SK-N-SH (cell line): Measurements from ENCODE around the gene N4BP3. TPM values are rescaled to one million over a fixed set of nuclear protein-coding genes. Genes with fewer than 3 reads are reported as not detected.

Source experiments
- CTCF ChIA-PET: fragments of 300-600, 350-600 bp; formaldehyde crosslinking; extraction: SDS; loops from one replicate; lab custom pipeline; 2021; lab: Yijun Ruan, JAX
- POLR2A ChIA-PET: fragments of 350-600 bp; sonication (Branson Sonifier 250); formaldehyde crosslinking; extraction: SDS; loops from one replicate; lab custom pipeline; 2020; ENCODE audit warnings: antibody characterized with exemption, inconsistent platforms; lab: Yijun Ruan, JAX
- DNase-seq: peaks from one replicate; pipeline ENCODE4 v3.0.0; 2012
- H2AFZ ChIP-seq: fragments of 200-600 bp; sonication (generic); 2 replicates; pipeline ENCODE4 v1.8.1; 2016; ENCODE audit warnings: antibody characterized with exemption, mild to moderate bottlenecking, low read depth
- H3F3A ChIP-seq: fragments of 200-600 bp; sonication (generic); replicated peaks from 2 replicates; pipeline ENCODE3; 2016; ENCODE audit warnings: antibody characterized with exemption, mild to moderate bottlenecking; ENCODE audit not compliant: insufficient read depth
- H3K27ac ChIP-seq, 2 experiments: fragments of 200-500 bp in 1 of 2; fragments of 200-600 bp in 1 of 2; sonication (Bioruptor generic) in 1 of 2; sonication (generic), shearing (Covaris generic) in 1 of 2; 2 replicates each; pipeline versions ENCODE4 v1.5.1 to v1.6.1; 2014 to 2016; ENCODE audit warnings: low read depth in 2 of 2, inconsistent platforms in 1 of 2, low read length in 1 of 2, mild to moderate bottlenecking in 1 of 2, mixed read lengths in 1 of 2
- H3K27me3 ChIP-seq: fragments of 200-600 bp; sonication (generic), shearing (Covaris generic); 2 replicates; pipeline ENCODE4 v1.6.1; 2016; ENCODE audit warnings: mixed run types; ENCODE audit not compliant: insufficient read depth
- H3K36me3 ChIP-seq, 2 experiments: fragments of 200-500 bp in 1 of 2; fragments of 200-600 bp in 1 of 2; sonication (Bioruptor generic) in 1 of 2; sonication (generic) in 1 of 2; replicated peaks in 1 of 2; 2 replicates each; pipeline versions ENCODE3 to v1.5.1; 2014 to 2016; ENCODE audit warnings: low read length in 1 of 2, mild to moderate bottlenecking in 1 of 2; ENCODE audit not compliant: insufficient read depth in 2 of 2, control insufficient read depth in 1 of 2
- H3K4me1 ChIP-seq, 2 experiments: fragments of 200-500 bp in 1 of 2; fragments of 200-600 bp in 1 of 2; sonication (Bioruptor generic) in 1 of 2; sonication (generic), shearing (Covaris generic) in 1 of 2; 2 replicates each; pipeline versions ENCODE4 v1.5.1 to v1.6.1; 2014 to 2016; ENCODE audit warnings: low read depth in 1 of 2, low read length in 1 of 2, mixed run types in 1 of 2; ENCODE audit not compliant: insufficient read depth in 2 of 2, control insufficient read depth in 1 of 2
- H3K4me2 ChIP-seq: fragments of 200-600 bp; sonication (generic), shearing (Covaris generic); 2 replicates; pipeline ENCODE4 v1.6.1; 2017; ENCODE audit warnings: mixed run types
- H3K4me3 ChIP-seq, 2 experiments: fragments of 200-500 bp in 1 of 2; fragments of 200-600 bp in 1 of 2; sonication (Bioruptor generic) in 1 of 2; sonication (generic), shearing (Covaris generic) in 1 of 2; 2 replicates each; pipeline versions ENCODE4 v1.5.1 to v1.8.1; 2014 to 2016; ENCODE audit warnings: low read depth in 2 of 2, inconsistent platforms in 1 of 2, low read length in 1 of 2, mild to moderate bottlenecking in 1 of 2, mixed read lengths in 1 of 2, moderate library complexity in 1 of 2
- H3K79me2 ChIP-seq: fragments of 200-600 bp; sonication (generic); 2 replicates; pipeline ENCODE4 v1.8.1; 2017; ENCODE audit warnings: mild to moderate bottlenecking; ENCODE audit not compliant: insufficient read depth
- H3K9ac ChIP-seq: fragments of 200-600 bp; sonication (generic); 2 replicates; pipeline ENCODE4 v1.6.1; 2017; ENCODE audit warnings: mixed run types
- H3K9me2 ChIP-seq: fragments of 200-600 bp; sonication (generic); 2 replicates; pipeline ENCODE4 v1.6.1; 2017; ENCODE audit warnings: mixed run types
- H3K9me3 ChIP-seq: fragments of 200-600 bp; sonication (generic); 2 replicates; pipeline ENCODE4 v1.6.1; 2017; ENCODE audit warnings: mixed run types, mild to moderate bottlenecking, moderate library complexity
- H4K20me1 ChIP-seq: fragments of 200-600 bp; sonication (generic); 2 replicates; pipeline ENCODE4 v1.6.1; 2017; ENCODE audit warnings: mild to moderate bottlenecking, mixed run types; ENCODE audit not compliant: insufficient read depth
- EP300 ChIP-seq, 2 experiments: IDR thresholded peaks; 2 replicates each; pipeline versions ENCODE4 v1.4.0 to v1.6.1; 2012; ENCODE audit warnings: borderline replicate concordance in 1 of 2, low read depth in 1 of 2, low read length in 1 of 2
- FOSL2 ChIP-seq: IDR thresholded peaks from 2 replicates; pipeline ENCODE4 v1.4.0; 2012; ENCODE audit warnings: low read depth, mild to moderate bottlenecking, moderate library complexity, borderline replicate concordance
- FOXJ3 ChIP-seq: sonication (generic); formaldehyde crosslinking; IDR thresholded peaks from 2 replicates; pipeline ENCODE4 v1.5.1; 2020; ENCODE audit warnings: mild to moderate bottlenecking, missing genetic modification reagents
- FOXM1 ChIP-seq: IDR thresholded peaks from 2 replicates; pipeline ENCODE4 v1.4.0; 2012; ENCODE audit warnings: low read depth, mild to moderate bottlenecking
- JUND ChIP-seq: IDR thresholded peaks from 2 replicates; pipeline ENCODE4 v1.4.0; 2012
- POLR2AphosphoS5 ChIP-seq: IDR thresholded peaks from 2 replicates; pipeline ENCODE4 v1.6.1; 2012; ENCODE audit warnings: low read depth, low read length
- RAD21 ChIP-seq: IDR thresholded peaks from 2 replicates; pipeline ENCODE4 v1.6.1; 2012; ENCODE audit warnings: mild to moderate bottlenecking, low read length
- RCOR1 ChIP-seq: fragments of 150-350 bp; IDR thresholded peaks from 2 replicates; pipeline ENCODE4 v1.6.1; 2017; ENCODE audit warnings: antibody characterized with exemption, low read length
- REST ChIP-seq: IDR thresholded peaks from 2 replicates; pipeline ENCODE4 v1.6.1; 2012; ENCODE audit warnings: mild to moderate bottlenecking, low read depth, low read length, moderate library complexity
- SIN3A ChIP-seq: IDR thresholded peaks from 2 replicates; pipeline ENCODE4 v1.6.1; 2012; ENCODE audit warnings: low read depth, mild to moderate bottlenecking, low read length, moderate library complexity, borderline replicate concordance
- SMC3 ChIP-seq: IDR thresholded peaks from 2 replicates; pipeline ENCODE4 v1.6.1; 2012; ENCODE audit warnings: low read depth, low read length, improper control_type of control experiment
- TCF12 ChIP-seq: IDR thresholded peaks from 2 replicates; pipeline ENCODE4 v1.4.0; 2012
- TEAD4 ChIP-seq: IDR thresholded peaks from 2 replicates; pipeline ENCODE4 v1.4.0; 2012; ENCODE audit warnings: mild to moderate bottlenecking, borderline replicate concordance; ENCODE audit not compliant: insufficient read depth
- YY1 ChIP-seq: IDR thresholded peaks from 2 replicates; pipeline ENCODE4 v1.4.0; 2012; ENCODE audit warnings: low read depth, mild to moderate bottlenecking
- ZBTB33 ChIP-seq: IDR thresholded peaks from 2 replicates; pipeline ENCODE4 v1.4.0; 2012; ENCODE audit warnings: low read depth, borderline replicate concordance
- WGBS: methylation state at CpG from one replicate; pipeline ENCODE4 v1.1.6; 2017; ENCODE audit warnings: low lambda C conversion rate; 5-methylcytosine and 5-hydroxymethylcytosine counted together
- polyA plus RNA-seq, 3 experiments: library from polyadenylated mRNA; depleted of rRNA; stranded (reverse); fragments of >200 nt; gene quantifications; 2 replicates each; pipeline ENCODE4 v1.2.3, GENCODE V29; 2012
- TF ChIP-seq, protein P1 (sequence below): fragments of 150-350 bp; IDR thresholded peaks from 2 replicates; pipeline ENCODE4 v1.6.1; 2016; ENCODE audit warnings: mild to moderate bottlenecking, low read depth, low read length

Gene N4BP3
- polyA plus RNA-seq, 1 of the 3 experiments (the other 2 are of a cell fraction): 0.28 TPM

GRCh38 chr5:178155065-178155464 is 41.7 kb downstream of the N4BP3 start:
- Histone ChIP-seq H3K4me1 (peaks cover 0 to 22% of the 10 kb centered on the region in 2 experiments; a peak in 3 of 4 replicates), H3K9ac (no peak overlapping the region), H3K27me3 (no peaks in the 10 kb centered on the region), H3K9me2 (no peaks in the 10 kb centered on the region), H3F3A (peaks cover under 1% of the 10 kb centered on the region), H4K20me1 (no peaks in the 10 kb centered on the region)
- WGBS: 87% methylated on average over 8 of the region's 8 CpGs
- no peak for DNase-seq
- no peak for TF ChIP-seq RAD21
- TF ChIP-seq SIN3A: no peak
- TF ChIP-seq TCF12: no peak
- TF ChIP-seq FOSL2: no peak
- no peak for TF ChIP-seq YY1
- TF ChIP-seq, protein P1, sequence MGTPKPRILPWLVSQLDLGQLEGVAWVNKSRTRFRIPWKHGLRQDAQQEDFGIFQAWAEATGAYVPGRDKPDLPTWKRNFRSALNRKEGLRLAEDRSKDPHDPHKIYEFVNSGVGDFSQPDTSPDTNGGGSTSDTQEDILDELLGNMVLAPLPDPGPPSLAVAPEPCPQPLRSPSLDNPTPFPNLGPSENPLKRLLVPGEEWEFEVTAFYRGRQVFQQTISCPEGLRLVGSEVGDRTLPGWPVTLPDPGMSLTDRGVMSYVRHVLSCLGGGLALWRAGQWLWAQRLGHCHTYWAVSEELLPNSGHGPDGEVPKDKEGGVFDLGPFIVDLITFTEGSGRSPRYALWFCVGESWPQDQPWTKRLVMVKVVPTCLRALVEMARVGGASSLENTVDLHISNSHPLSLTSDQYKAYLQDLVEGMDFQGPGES: no peak
- no peak for TF ChIP-seq REST
- TF ChIP-seq SMC3: no peak
- TF ChIP-seq TEAD4: no peak
- TF ChIP-seq POLR2AphosphoS5: no peak
- TF ChIP-seq RCOR1: no peak
- no peak for TF ChIP-seq FOXM1
- no peak for TF ChIP-seq FOXJ3
- no peak for TF ChIP-seq EP300 (IDR thresholded peaks at IDR 0.05; ENCODE audit: borderline replicate concordance in 1 of 2, low read depth in 1 of 2, low read length in 1 of 2)
- no peak for TF ChIP-seq ZBTB33
- no peak for TF ChIP-seq JUND
- TF ChIP-seq, all 33 proteins: peak for 0
- ChIA-PET CTCF (interaction anchor here (18.9 kb wide), 1 partner anchor 79 kb away, joined by 319 read pairs; no protein-coding TSS in a partner anchor), POLR2A (no interaction called here)
- H3K4me2 ChIP-seq: peak overlapping the region; percentile 62; the same call in 1 of the 2 replicates
- peaks cover 12 to 18% of the 10 kb centered on the region in 2 experiments for H3K36me3 ChIP-seq
- H3K4me3 ChIP-seq: no peak overlapping the region
- H2AFZ ChIP-seq: 0 out of 2 replicates have a peak overlapping the region, but pooled peaks have one; percentile 89
- peaks cover 21% of the 10 kb centered on the region for H3K79me2 ChIP-seq
- no peaks in the 10 kb centered on the region for H3K9me3 ChIP-seq
- no peak overlapping the region for H3K27ac ChIP-seq
